HepG2 (cell line): Measurements from ENCODE around the gene RNASE13. TPM values are rescaled to one million over a fixed set of nuclear protein-coding genes. Genes with fewer than 3 reads are reported as not detected.

ENCODE experiments used
- ASH2L ChIP-seq: fragments of 300-600, 200-600 bp; sonication (generic); IDR thresholded peaks from 2 replicates; pipeline ENCODE4 v1.7.0; 2017; ENCODE audit warnings: low read depth, mild to moderate bottlenecking, moderate library complexity, mixed read lengths, low read length; ENCODE audit not compliant: insufficient read length
- HNF4G ChIP-seq, 2 experiments: sonication (generic) in 1 of 2; formaldehyde crosslinking in 1 of 2; IDR thresholded peaks; 2 replicates each; pipeline versions ENCODE4 v1.4.0 to v1.6.1; 2011 to 2020; ENCODE audit warnings: borderline replicate concordance in 2 of 2, low read depth in 2 of 2, mild to moderate bottlenecking in 2 of 2, low read length in 1 of 2, missing genetic modification reagents in 1 of 2, moderate library complexity in 1 of 2
- NFYB ChIP-seq: sonication (generic); formaldehyde crosslinking; IDR thresholded peaks from 2 replicates; pipeline ENCODE4 v1.4.0; 2020; ENCODE audit warnings: missing genetic modification reagents
- PITX1 ChIP-seq: sonication (generic); formaldehyde crosslinking; IDR thresholded peaks from 2 replicates; pipeline ENCODE4 v1.5.1; 2020; ENCODE audit warnings: mild to moderate bottlenecking, missing genetic modification reagents
- REPIN1 ChIP-seq: sonication (generic); formaldehyde crosslinking; IDR thresholded peaks from 2 replicates; pipeline ENCODE4 v1.8.0; 2022; ENCODE audit warnings: missing genetic modification reagents, low read depth, mild to moderate bottlenecking, borderline replicate concordance
- RFX3 ChIP-seq: IDR thresholded peaks from 2 replicates; pipeline ENCODE4 v1.6.1; 2016; ENCODE audit warnings: missing biosample characterization, missing genetic modification reagents
- ZBTB25 ChIP-seq: IDR thresholded peaks from 2 replicates; pipeline ENCODE4 v1.6.1; 2018; ENCODE audit warnings: missing genetic modification reagents
- ZFP36L1 ChIP-seq: sonication (generic); formaldehyde crosslinking; IDR thresholded peaks from 2 replicates; pipeline ENCODE4 v1.8.0; 2022; ENCODE audit warnings: mild to moderate bottlenecking, missing genetic modification reagents, moderate library complexity
- ZNF224 ChIP-seq: sonication (generic); formaldehyde crosslinking; IDR thresholded peaks from 2 replicates; pipeline ENCODE4 v1.5.0; 2020; ENCODE audit warnings: mild to moderate bottlenecking, missing genetic modification reagents
- ZNF234 ChIP-seq: sonication (generic); formaldehyde crosslinking; conservative IDR thresholded peaks from 2 replicates; pipeline ENCODE4 v1.5.1; 2020; ENCODE audit warnings: mild to moderate bottlenecking, missing genetic modification reagents
- ZNF451 ChIP-seq: sonication (generic); formaldehyde crosslinking; IDR thresholded peaks from 2 replicates; pipeline ENCODE4 v1.5.0; 2020; ENCODE audit warnings: mild to moderate bottlenecking, missing genetic modification reagents
- ZNF547 ChIP-seq: sonication (generic); formaldehyde crosslinking; IDR thresholded peaks from 2 replicates; pipeline ENCODE4 v1.5.1; 2020; ENCODE audit warnings: mild to moderate bottlenecking, missing genetic modification reagents
- ZNF572 ChIP-seq: sonication (generic); formaldehyde crosslinking; IDR thresholded peaks from 2 replicates; pipeline ENCODE4 v1.5.1; 2020; ENCODE audit warnings: mild to moderate bottlenecking, missing genetic modification reagents
- ZNF619 ChIP-seq: sonication (generic); formaldehyde crosslinking; IDR thresholded peaks from 2 replicates; pipeline ENCODE4 v1.4.0; 2020; ENCODE audit warnings: mild to moderate bottlenecking, missing genetic modification reagents
- ZNF678 ChIP-seq: sonication (generic); formaldehyde crosslinking; IDR thresholded peaks from 2 replicates; pipeline ENCODE4 v1.4.0; 2020; ENCODE audit warnings: mild to moderate bottlenecking, missing genetic modification reagents
- polyA plus RNA-seq, 8 experiments: library from polyadenylated mRNA; depleted of rRNA in 3 of 8; stranded (reverse) in 7 of 8; unstranded in 1 of 8; fragments of >200 nt; fragmentation: Illumina TruSeq in 4 of 8; extraction: Trizol in 4 of 8; gene quantifications; 2 replicates each; pipeline versions ENCODE4 v1.2.1 to v1.2.3, GENCODE V29; 2011 to 2016; ENCODE audit warnings: low read depth in 4 of 8, missing spikeins in 1 of 8, mixed read lengths in 1 of 8; ENCODE audit not compliant: insufficient read depth in 1 of 8
- total RNA-seq, 5 experiments: library from RNA; depleted of rRNA; stranded (reverse); fragments of >200 nt; fragmentation: Illumina TruSeq; extraction: Trizol; gene quantifications; 2 replicates each; pipeline ENCODE4 v1.2.3, GENCODE V29; 2016; ENCODE audit warnings: low read depth in 1 of 5
- TF ChIP-seq, protein P1 (sequence below): IDR thresholded peaks from 2 replicates; pipeline ENCODE4 v1.6.1; 2018; ENCODE audit warnings: missing genetic modification reagents, mild to moderate bottlenecking, missing compliant biosample characterization
- TF ChIP-seq, protein P2 (sequence below): sonication (generic); formaldehyde crosslinking; IDR thresholded peaks from 2 replicates; pipeline ENCODE4 v1.5.1; 2020; ENCODE audit warnings: mild to moderate bottlenecking, missing genetic modification reagents, moderate library complexity
- TF ChIP-seq, protein P3 (sequence below): IDR thresholded peaks from 2 replicates; pipeline ENCODE4 v1.6.1; 2016; ENCODE audit warnings: missing compliant biosample characterization, missing genetic modification reagents, borderline replicate concordance

The RNASE13 gene
- total and polyA plus RNA-seq, 2 of the 13 experiments (the other 11 are each of a cell fraction or from before 2014, with no cell fraction given), result 1.0 TPM; not detected in 1

GRCh38 chr14:20989787-20990600 is 44.6 kb downstream of the RNASE13 start, which contains the start of gene METTL17 (continued):
- TF ChIP-seq HNF4G (IDR thresholded peaks at IDR 0.05; ENCODE audit: borderline replicate concordance, low read depth, low read length) (no peak), HNF4G (CRISPR knock-in tag; IDR thresholded peaks at IDR 0.05; ENCODE audit: borderline replicate concordance, low read depth) (peak; percentile 38; the same call in 1 of the 2 replicates), PITX1 (CRISPR knock-in tag) (peak; percentile 71; the same call in 1 of the 2 replicates), ZNF572 (CRISPR knock-in tag) (0 out of 2 replicates have a peak, but pooled peaks have one; percentile 72), REPIN1 (peak; percentile 70; the same call in 1 of the 2 replicates), ZNF451 (CRISPR knock-in tag) (0 out of 2 replicates have a peak, but pooled peaks have one; percentile 27), ZNF619 (peak; percentile 67), RFX3 (CRISPR knock-in tag) (no peak), ZNF547 (CRISPR knock-in tag) (peak; percentile 82; the same call in 1 of the 2 replicates), ZNF224 (CRISPR knock-in tag) (peak; percentile 12; the same call in 1 of the 2 replicates), ZBTB25 (CRISPR knock-in tag) (peak; percentile 59; the same call in 1 of the 2 replicates), NFYB (CRISPR knock-in tag) (peak; percentile 96), ZNF678 (no peak), ASH2L (peak; percentile 93), ZFP36L1 (peak; percentile 53; the same call in 1 of the 2 replicates), ZNF234 (CRISPR knock-in tag) (peak; percentile 77; the same call in 1 of the 2 replicates)
- TF ChIP-seq, protein P1, sequence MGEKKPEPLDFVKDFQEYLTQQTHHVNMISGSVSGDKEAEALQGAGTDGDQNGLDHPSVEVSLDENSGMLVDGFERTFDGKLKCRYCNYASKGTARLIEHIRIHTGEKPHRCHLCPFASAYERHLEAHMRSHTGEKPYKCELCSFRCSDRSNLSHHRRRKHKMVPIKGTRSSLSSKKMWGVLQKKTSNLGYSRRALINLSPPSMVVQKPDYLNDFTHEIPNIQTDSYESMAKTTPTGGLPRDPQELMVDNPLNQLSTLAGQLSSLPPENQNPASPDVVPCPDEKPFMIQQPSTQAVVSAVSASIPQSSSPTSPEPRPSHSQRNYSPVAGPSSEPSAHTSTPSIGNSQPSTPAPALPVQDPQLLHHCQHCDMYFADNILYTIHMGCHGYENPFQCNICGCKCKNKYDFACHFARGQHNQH (CRISPR knock-in tag), result peak; percentile 81
- TF ChIP-seq, protein P2, sequence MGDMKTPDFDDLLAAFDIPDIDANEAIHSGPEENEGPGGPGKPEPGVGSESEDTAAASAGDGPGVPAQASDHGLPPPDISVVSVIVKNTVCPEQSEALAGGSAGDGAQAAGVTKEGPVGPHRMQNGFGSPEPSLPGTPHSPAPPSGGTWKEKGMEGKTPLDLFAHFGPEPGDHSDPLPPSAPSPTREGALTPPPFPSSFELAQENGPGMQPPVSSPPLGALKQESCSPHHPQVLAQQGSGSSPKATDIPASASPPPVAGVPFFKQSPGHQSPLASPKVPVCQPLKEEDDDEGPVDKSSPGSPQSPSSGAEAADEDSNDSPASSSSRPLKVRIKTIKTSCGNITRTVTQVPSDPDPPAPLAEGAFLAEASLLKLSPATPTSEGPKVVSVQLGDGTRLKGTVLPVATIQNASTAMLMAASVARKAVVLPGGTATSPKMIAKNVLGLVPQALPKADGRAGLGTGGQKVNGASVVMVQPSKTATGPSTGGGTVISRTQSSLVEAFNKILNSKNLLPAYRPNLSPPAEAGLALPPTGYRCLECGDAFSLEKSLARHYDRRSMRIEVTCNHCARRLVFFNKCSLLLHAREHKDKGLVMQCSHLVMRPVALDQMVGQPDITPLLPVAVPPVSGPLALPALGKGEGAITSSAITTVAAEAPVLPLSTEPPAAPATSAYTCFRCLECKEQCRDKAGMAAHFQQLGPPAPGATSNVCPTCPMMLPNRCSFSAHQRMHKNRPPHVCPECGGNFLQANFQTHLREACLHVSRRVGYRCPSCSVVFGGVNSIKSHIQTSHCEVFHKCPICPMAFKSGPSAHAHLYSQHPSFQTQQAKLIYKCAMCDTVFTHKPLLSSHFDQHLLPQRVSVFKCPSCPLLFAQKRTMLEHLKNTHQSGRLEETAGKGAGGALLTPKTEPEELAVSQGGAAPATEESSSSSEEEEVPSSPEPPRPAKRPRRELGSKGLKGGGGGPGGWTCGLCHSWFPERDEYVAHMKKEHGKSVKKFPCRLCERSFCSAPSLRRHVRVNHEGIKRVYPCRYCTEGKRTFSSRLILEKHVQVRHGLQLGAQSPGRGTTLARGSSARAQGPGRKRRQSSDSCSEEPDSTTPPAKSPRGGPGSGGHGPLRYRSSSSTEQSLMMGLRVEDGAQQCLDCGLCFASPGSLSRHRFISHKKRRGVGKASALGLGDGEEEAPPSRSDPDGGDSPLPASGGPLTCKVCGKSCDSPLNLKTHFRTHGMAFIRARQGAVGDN (CRISPR knock-in tag), result peak; percentile 92
- TF ChIP-seq, protein P3, sequence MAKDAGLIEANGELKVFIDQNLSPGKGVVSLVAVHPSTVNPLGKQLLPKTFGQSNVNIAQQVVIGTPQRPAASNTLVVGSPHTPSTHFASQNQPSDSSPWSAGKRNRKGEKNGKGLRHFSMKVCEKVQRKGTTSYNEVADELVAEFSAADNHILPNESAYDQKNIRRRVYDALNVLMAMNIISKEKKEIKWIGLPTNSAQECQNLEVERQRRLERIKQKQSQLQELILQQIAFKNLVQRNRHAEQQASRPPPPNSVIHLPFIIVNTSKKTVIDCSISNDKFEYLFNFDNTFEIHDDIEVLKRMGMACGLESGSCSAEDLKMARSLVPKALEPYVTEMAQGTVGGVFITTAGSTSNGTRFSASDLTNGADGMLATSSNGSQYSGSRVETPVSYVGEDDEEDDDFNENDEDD, result peak; percentile 74
